ENCODE results near the gene PRKCB. TPM values are rescaled to one million over a fixed set of nuclear protein-coding genes. Genes with fewer than 3 reads are reported as not detected.

PRKCB gene
- total RNA-seq, 2 experiments from 2014 or later: 56.3 to 57.9 TPM

GRCh38 chr16:24001710-24002109 is 165.9 kb downstream of the PRKCB start:
- Mint-ChIP-seq H3K36me3 (peaks cover 9% of the 10 kb centered on the region), H3K27me3 (no peaks in the 10 kb centered on the region), H3K27ac (no peak overlapping the region), H3K4me1 (ENCODE audit: low read depth) (peaks cover 27% of the 10 kb centered on the region), H3K9me3 (no peaks in the 10 kb centered on the region), H3K4me3 (no peak overlapping the region)
- ChIA-PET POLR2A (interaction anchor here (0.7 to 1.3 kb wide), 2 partner anchors 8 to 199 kb away, joined by 3 read pairs; no protein-coding TSS in a partner anchor), CTCF (interaction anchor here (1.1 to 21.9 kb wide), 3 partner anchors 9 to 200 kb away, joined by 3 to 387 read pairs (median 48); no protein-coding TSS in a partner anchor)
- intact Hi-C loops (cut with micrococcal nuclease): no loop called here
- no peak for DNase-seq

- H3K4me3 Mint-ChIP-seq: no peak overlapping the region
- no peaks in the 10 kb centered on the region for H3K27me3 Mint-ChIP-seq
- CTCF ChIA-PET: interaction anchor here (5.6 to 21.9 kb wide), 2 partner anchors 8 to 201 kb away, joined by 48 to 387 read pairs; no protein-coding TSS in a partner anchor
- DNase-seq: no peak
- POLR2A ChIA-PET: no interaction called here
- peaks cover 27% of the 10 kb centered on the region for H3K4me1 Mint-ChIP-seq (ENCODE audit: low read depth)
- H3K36me3 Mint-ChIP-seq: peaks cover 9% of the 10 kb centered on the region
- H3K27ac Mint-ChIP-seq: no peak overlapping the region
- intact Hi-C loops (cut with micrococcal nuclease): no loop called here
- no peaks in the 10 kb centered on the region for H3K9me3 Mint-ChIP-seq
Measured at GRCh38 chr16:24002619-24003018, 166.8 kb downstream of the PRKCB start.

GRCh38 chr16:24005577-24005976 is 169.8 kb downstream of the PRKCB start:
- peaks cover 29% of the 10 kb centered on the region for H3K4me1 Mint-ChIP-seq (ENCODE audit: low read depth)
- ChIA-PET POLR2A (no interaction called here), CTCF (interaction anchor here (0.5 to 21.9 kb wide), 5 partner anchors 37 to 204 kb away, joined by 3 to 387 read pairs (median 5); no protein-coding TSS in a partner anchor)
- intact Hi-C loops (cut with micrococcal nuclease): no loop called here
- H3K36me3 Mint-ChIP-seq: peaks cover 2% of the 10 kb centered on the region
- H3K27ac Mint-ChIP-seq: no peak overlapping the region
- H3K9me3 Mint-ChIP-seq: no peaks in the 10 kb centered on the region
- no peaks in the 10 kb centered on the region for H3K27me3 Mint-ChIP-seq
- no peak overlapping the region for H3K4me3 Mint-ChIP-seq
- DNase-seq: no peak

GRCh38 chr16:24007391-24007790 is 171.6 kb downstream of the PRKCB start:
- Mint-ChIP-seq H3K4me1 (ENCODE audit: low read depth) (peaks cover 29% of the 10 kb centered on the region), H3K27ac (no peak overlapping the region), H3K4me3 (no peak overlapping the region), H3K9me3 (no peaks in the 10 kb centered on the region), H3K27me3 (no peaks in the 10 kb centered on the region), H3K36me3 (peaks cover 2% of the 10 kb centered on the region)
- no peak for DNase-seq
- intact Hi-C loops (cut with micrococcal nuclease): no loop called here
- CTCF ChIA-PET: interaction anchor here (1.4 to 21.9 kb wide), 2 partner anchors 128 to 206 kb away, joined by 3 to 387 read pairs; no protein-coding TSS in a partner anchor
- POLR2A ChIA-PET: no interaction called here

GRCh38 chr16:24007934-24008333 is 172.2 kb downstream of the PRKCB start:
- POLR2A ChIA-PET: no interaction called here
- CTCF ChIA-PET: interaction anchor here (21.9 kb wide), 1 partner anchor 206 kb away, joined by 387 read pairs; no protein-coding TSS in a partner anchor
- intact Hi-C loops (cut with micrococcal nuclease): no loop called here
- no peak for DNase-seq
- H3K27me3 Mint-ChIP-seq: no peaks in the 10 kb centered on the region
- H3K4me3 Mint-ChIP-seq: no peak overlapping the region
- H3K36me3 Mint-ChIP-seq: peaks cover 2% of the 10 kb centered on the region
- H3K27ac Mint-ChIP-seq: no peak overlapping the region
- H3K9me3 Mint-ChIP-seq: no peaks in the 10 kb centered on the region
- peaks cover 29% of the 10 kb centered on the region for H3K4me1 Mint-ChIP-seq (ENCODE audit: low read depth)

- H3K27ac Mint-ChIP-seq: no peak overlapping the region
- CTCF ChIA-PET: interaction anchor here (0.7 to 21.9 kb wide), 10 partner anchors 9 to 331 kb away, joined by 3 to 387 read pairs (median 8); partner anchors contain the start of gene PLK1
- POLR2A ChIA-PET: interaction anchor here (0.6 to 1.3 kb wide), 3 partner anchors 8 to 1039 kb away, joined by 3 to 5 read pairs (median 3); no protein-coding TSS in a partner anchor
Measured at GRCh38 chr16:24009098-24009497, 173.3 kb downstream of the PRKCB start.

GRCh38 chr16:24009955-24010354 is 174.2 kb downstream of the PRKCB start:
- H3K9me3 Mint-ChIP-seq: no peaks in the 10 kb centered on the region
- DNase-seq: no peak
- peaks cover 44% of the 10 kb centered on the region for H3K4me1 Mint-ChIP-seq (ENCODE audit: low read depth)
- CTCF ChIA-PET: interaction anchor here (0.6 to 21.9 kb wide), 65 partner anchors 9 to 699 kb away, joined by 3 to 387 read pairs (median 5); partner anchors contain the start of genes PLK1 and PRKCB
- peaks cover 4% of the 10 kb centered on the region for H3K36me3 Mint-ChIP-seq
- intact Hi-C loops (cut with micrococcal nuclease): loop anchor here (1.0 kb wide), 1 partner anchor 207 kb away; no protein-coding TSS in a partner anchor
- no peaks in the 10 kb centered on the region for H3K27me3 Mint-ChIP-seq
- POLR2A ChIA-PET: interaction anchor here (1.3 kb wide), 1 partner anchor 8 kb away, joined by 3 read pairs; no protein-coding TSS in a partner anchor
- H3K27ac Mint-ChIP-seq: no peak overlapping the region
- H3K4me3 Mint-ChIP-seq: no peak overlapping the region

More at GRCh38 chr16:24009098-24009497, 173.3 kb downstream of the PRKCB start:
- no peak overlapping the region for H3K4me3 Mint-ChIP-seq
- no peaks in the 10 kb centered on the region for H3K9me3 Mint-ChIP-seq
- H3K36me3 Mint-ChIP-seq: peaks cover 2% of the 10 kb centered on the region
- H3K27me3 Mint-ChIP-seq: no peaks in the 10 kb centered on the region
- intact Hi-C loops (cut with micrococcal nuclease): no loop called here
- H3K4me1 Mint-ChIP-seq (ENCODE audit: low read depth): peaks cover 37% of the 10 kb centered on the region
- no peak for DNase-seq

GRCh38 chr16:24010440-24011089 is 174.8 kb downstream of the PRKCB start:
- peaks cover 4% of the 10 kb centered on the region for H3K36me3 Mint-ChIP-seq
- DNase-seq: peak; percentile 86
- H3K27ac Mint-ChIP-seq: no peak overlapping the region
- ChIA-PET CTCF (interaction anchor here (0.6 to 21.9 kb wide), 64 partner anchors 9 to 700 kb away, joined by 3 to 387 read pairs (median 5); partner anchors contain the start of genes PLK1 and PRKCB), POLR2A (interaction anchor here (1.3 kb wide), 1 partner anchor 9 kb away, joined by 3 read pairs; no protein-coding TSS in a partner anchor)
- peaks cover 49% of the 10 kb centered on the region for H3K4me1 Mint-ChIP-seq (ENCODE audit: low read depth)
- H3K4me3 Mint-ChIP-seq: no peak overlapping the region
- no peaks in the 10 kb centered on the region for H3K9me3 Mint-ChIP-seq
- intact Hi-C loops (cut with micrococcal nuclease): loop anchor here (1.0 kb wide), 1 partner anchor 207 kb away; no protein-coding TSS in a partner anchor
- no peaks in the 10 kb centered on the region for H3K27me3 Mint-ChIP-seq

- H3K4me3 Mint-ChIP-seq: no peak overlapping the region
- ChIA-PET CTCF (interaction anchor here (0.9 to 21.9 kb wide), 13 partner anchors 11 to 209 kb away, joined by 3 to 387 read pairs (median 10); no protein-coding TSS in a partner anchor), POLR2A (no interaction called here)
- H3K27me3 Mint-ChIP-seq: no peaks in the 10 kb centered on the region
- intact Hi-C loops (cut with micrococcal nuclease): no loop called here
- H3K36me3 Mint-ChIP-seq: peaks cover 2% of the 10 kb centered on the region
- no peak for DNase-seq
- no peaks in the 10 kb centered on the region for H3K9me3 Mint-ChIP-seq
- peaks cover 44% of the 10 kb centered on the region for H3K4me1 Mint-ChIP-seq (ENCODE audit: low read depth)
- no peak overlapping the region for H3K27ac Mint-ChIP-seq
Measured at GRCh38 chr16:24011237-24011636, 175.5 kb downstream of the PRKCB start.

- peaks cover 49% of the 10 kb centered on the region for H3K4me1 Mint-ChIP-seq (ENCODE audit: low read depth)
- ChIA-PET POLR2A (no interaction called here), CTCF (interaction anchor here (1.1 to 21.9 kb wide), 4 partner anchors 23 to 211 kb away, joined by 4 to 387 read pairs (median 7); no protein-coding TSS in a partner anchor)
- intact Hi-C loops (cut with micrococcal nuclease): no loop called here
- no peaks in the 10 kb centered on the region for H3K9me3 Mint-ChIP-seq
- DNase-seq: no peak
- no peak overlapping the region for H3K27ac Mint-ChIP-seq
- H3K4me3 Mint-ChIP-seq: no peak overlapping the region
- peaks cover 2% of the 10 kb centered on the region for H3K36me3 Mint-ChIP-seq
- no peaks in the 10 kb centered on the region for H3K27me3 Mint-ChIP-seq
Measured at GRCh38 chr16:24013054-24013636, 177.4 kb downstream of the PRKCB start.

GRCh38 chr16:24013864-24014645 is 178.3 kb downstream of the PRKCB start:
- intact Hi-C loops (cut with micrococcal nuclease): loop anchor here (2.0 kb wide), 2 partner anchors 137 to 171 kb away; no protein-coding TSS in a partner anchor
- Mint-ChIP-seq H3K27ac (peak overlapping the region; percentile 79), H3K9me3 (no peaks in the 10 kb centered on the region), H3K36me3 (peaks cover 2% of the 10 kb centered on the region), H3K27me3 (no peaks in the 10 kb centered on the region), H3K4me3 (no peak overlapping the region), H3K4me1 (ENCODE audit: low read depth) (peaks cover 40% of the 10 kb centered on the region)
- CTCF ChIA-PET: interaction anchor here (0.5 to 21.9 kb wide), 8 partner anchors 22 to 246 kb away, joined by 3 to 387 read pairs (median 4); partner anchors contain the start of gene PRKCB
- peak; percentile 77 for DNase-seq
- POLR2A ChIA-PET: interaction anchor here (1.2 kb wide), 1 partner anchor 210 kb away, joined by 3 read pairs; no protein-coding TSS in a partner anchor

Data from activated CD4-positive, alpha-beta memory T cell treated with anti-CD3 and anti-CD28 coated beads for 36 hours (primary cell).